ENCODE data around the gene ENHO.
"Not testable (repeated sequence)": the region's sequence is repeated elsewhere in the genome, so short reads cannot be mapped to it uniquely, and the experiment has no call there.

The ENHO gene

GRCh38 chr9:34555002-34555348 is 32.2 kb upstream of the ENHO start:
- no peak for DNase-seq

GRCh38 chr9:34554211-34555001 is 31.6 kb upstream of the ENHO start:
- DNase-seq: no peak

- no peak for DNase-seq
Observed at GRCh38 chr9:34553511-34554021, 30.8 kb upstream of the ENHO start.

- DNase-seq: no peak
Observed at GRCh38 chr9:34552986-34553385, 30.2 kb upstream of the ENHO start.

- no peak for DNase-seq
Observed at GRCh38 chr9:34552606-34552981, 29.8 kb upstream of the ENHO start.

- DNase-seq: no peak
Observed at GRCh38 chr9:34551751-34552605, 29.2 kb upstream of the ENHO start.

GRCh38 chr9:34550681-34551270 is 28.0 kb upstream of the ENHO start:
- DNase-seq: no peak

- DNase-seq: no peak
Observed at GRCh38 chr9:34550016-34550680, 27.4 kb upstream of the ENHO start.

- DNase-seq: no peak
Observed at GRCh38 chr9:34549407-34549732, 26.6 kb upstream of the ENHO start.

- no peak for DNase-seq
Observed at GRCh38 chr9:34547960-34548611, 25.3 kb upstream of the ENHO start.

GRCh38 chr9:34546834-34547827 is 24.3 kb upstream of the ENHO start:
- no peak for DNase-seq

- no peak for DNase-seq
Observed at GRCh38 chr9:34546102-34546833, 23.5 kb upstream of the ENHO start.

GRCh38 chr9:34545497-34545896 is 22.7 kb upstream of the ENHO start:
- no peak for DNase-seq

GRCh38 chr9:34544035-34544434 is 21.2 kb upstream of the ENHO start:
- DNase-seq: no peak

- DNase-seq: no peak
Observed at GRCh38 chr9:34541540-34541939, 18.8 kb upstream of the ENHO start.

- DNase-seq: no peak
Observed at GRCh38 chr9:34540827-34541226, 18.0 kb upstream of the ENHO start.

- no peak for DNase-seq
Observed at GRCh38 chr9:34536685-34537084, 13.9 kb upstream of the ENHO start.

GRCh38 chr9:34532041-34532440 is 9.3 kb upstream of the ENHO start:
- DNase-seq: not testable (repeated sequence)

GRCh38 chr9:34526026-34526425 is 3.2 kb upstream of the ENHO start:
- no peak for DNase-seq

- no peak for DNase-seq
Observed at GRCh38 chr9:34524349-34524748, 1.6 kb upstream of the ENHO start.
